ENCODE measurements around the gene DPF3. TPM values are rescaled to one million over a fixed set of nuclear protein-coding genes. Genes with fewer than 3 reads are reported as not detected.
A peak's percentile ranks its signal among the peaks of the same experiment; 100 is the strongest.

The DPF3 gene
- total RNA-seq, 3 donors from 2014 or later (not counting 1 experiment from before 2014, with no cell fraction given): 1.4 to 1.8 (median 1.4) TPM

DNA sequence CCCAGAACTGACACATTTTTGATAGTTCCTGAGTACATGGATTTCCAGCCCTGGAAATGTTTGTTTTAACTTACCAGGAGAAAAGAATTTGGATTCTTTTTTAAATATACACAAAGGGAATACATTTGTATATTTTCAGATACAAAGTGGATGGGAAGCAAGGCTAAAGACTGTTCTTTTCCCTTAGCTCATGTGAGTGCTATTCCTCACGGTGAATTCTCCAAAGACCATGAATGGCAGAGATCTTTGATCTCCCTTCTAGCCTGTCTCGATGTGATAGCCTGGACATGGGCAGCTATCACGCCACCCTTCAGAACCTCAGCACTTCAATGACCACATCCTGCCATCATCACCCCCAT lies 91.3 kb downstream of the DPF3 start:
- Histone ChIP-seq H3K27me3 (ENCODE audit: control insufficient read depth, insufficient read depth, low read length) (no peaks in the 10 kb centered on the region), H3K27ac (ENCODE audit: low read length) (no peak overlapping the region), H3K36me3 (ENCODE audit: control insufficient read depth, insufficient read depth, low read length) (no peaks in the 10 kb centered on the region), H3K4me1 (ENCODE audit: control insufficient read depth, insufficient read depth, low read length) (peaks cover 18% of the 10 kb centered on the region), H3K9me3 (ENCODE audit: control insufficient read depth, insufficient read depth, low read length) (no peaks in the 10 kb centered on the region), H3K4me3 (ENCODE audit: low read length) (no peak overlapping the region)
- Mint-ChIP-seq H3K36me3 (no peaks in the 10 kb centered on the region), H3K27me3 (ENCODE audit: low read depth in 2 of 2) (peaks cover 13 to 14% of the 10 kb centered on the region in 2 donors), H3K27ac (no peak overlapping the region), H3K4me1 (peaks cover 15 to 17% of the 10 kb centered on the region in 2 donors), H3K9me3 (no peaks in the 10 kb centered on the region), H3K4me3 (no peak overlapping the region)
- DNase-seq: no peak
- no peak for TF ChIP-seq CTCF (IDR thresholded peaks at IDR 0.05)
- intact Hi-C loops (cut with micrococcal nuclease): no loop called here
- ATAC-seq: no peak
- 71% methylated on average over 3 of the region's 3 CpGs for WGBS (ENCODE audit: insufficient coverage)

GRCh38 chr14:72801836-72802587 lies 91.9 kb downstream of the DPF3 start:
- no peak overlapping the region for H3K4me3 ChIP-seq (ENCODE audit: low read length)
- WGBS (ENCODE audit: insufficient coverage): 85% methylated on average over 5 of the region's 5 CpGs
- no peak for DNase-seq
- H3K27ac ChIP-seq (ENCODE audit: low read length): no peak overlapping the region
- ATAC-seq: no peak
- no peaks in the 10 kb centered on the region for H3K36me3 ChIP-seq (ENCODE audit: control insufficient read depth, insufficient read depth, low read length)
- Mint-ChIP-seq H3K4me3 (no peak overlapping the region), H3K4me1 (peaks cover 15 to 17% of the 10 kb centered on the region in 2 donors), H3K27me3 (ENCODE audit: low read depth in 2 of 2) (peaks cover 13 to 14% of the 10 kb centered on the region in 2 donors), H3K9me3 (no peaks in the 10 kb centered on the region), H3K27ac (peak overlapping the region in 1 of 2 donors; percentile 56), H3K36me3 (no peaks in the 10 kb centered on the region)
- intact Hi-C loops (cut with micrococcal nuclease): no loop called here
- H3K9me3 ChIP-seq (ENCODE audit: control insufficient read depth, insufficient read depth, low read length): no peaks in the 10 kb centered on the region
- no peak for TF ChIP-seq CTCF (IDR thresholded peaks at IDR 0.05)
- no peaks in the 10 kb centered on the region for H3K27me3 ChIP-seq (ENCODE audit: control insufficient read depth, insufficient read depth, low read length)
- peaks cover 18% of the 10 kb centered on the region for H3K4me1 ChIP-seq (ENCODE audit: control insufficient read depth, insufficient read depth, low read length)

DNA sequence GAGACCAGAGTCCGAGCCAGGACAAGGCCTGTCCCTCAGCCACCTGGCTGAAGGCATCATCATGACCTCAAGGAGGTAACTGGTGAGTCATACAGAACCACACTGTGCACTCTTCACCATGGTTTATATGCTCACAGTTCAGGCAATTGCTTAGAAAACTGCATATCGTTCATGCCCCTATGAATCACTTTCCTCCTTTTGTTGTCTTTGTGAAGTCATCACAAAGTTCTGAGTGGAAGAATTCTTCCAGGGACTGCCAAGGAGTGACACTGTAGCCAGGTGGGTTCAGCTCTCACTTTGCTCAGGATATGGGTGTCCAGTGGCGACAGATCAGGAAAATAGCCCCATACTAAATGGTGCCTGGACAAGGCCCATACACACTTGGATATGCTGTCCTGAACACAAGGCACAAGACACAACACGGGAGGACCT lies 92.5 kb downstream of the DPF3 start:
- no peak overlapping the region for H3K4me3 Mint-ChIP-seq
- no peaks in the 10 kb centered on the region for H3K36me3 ChIP-seq (ENCODE audit: control insufficient read depth, insufficient read depth, low read length)
- ATAC-seq: peak; percentile 61 to 84 (median 64)
- no peaks in the 10 kb centered on the region for H3K9me3 Mint-ChIP-seq
- TF ChIP-seq CTCF (IDR thresholded peaks at IDR 0.05): no peak
- peaks cover 18% of the 10 kb centered on the region for H3K4me1 ChIP-seq (ENCODE audit: control insufficient read depth, insufficient read depth, low read length)
- 81% methylated on average over 4 of the region's 4 CpGs for WGBS (ENCODE audit: insufficient coverage)
- H3K27ac Mint-ChIP-seq: peak overlapping the region in 1 of 2 donors; percentile 56
- H3K27me3 Mint-ChIP-seq (ENCODE audit: low read depth in 2 of 2): peaks cover 13 to 14% of the 10 kb centered on the region in 2 donors
- DNase-seq: no peak
- H3K9me3 ChIP-seq (ENCODE audit: control insufficient read depth, insufficient read depth, low read length): no peaks in the 10 kb centered on the region
- intact Hi-C loops (cut with micrococcal nuclease): no loop called here
- H3K36me3 Mint-ChIP-seq: no peaks in the 10 kb centered on the region
- H3K4me3 ChIP-seq (ENCODE audit: low read length): no peak overlapping the region
- H3K27ac ChIP-seq (ENCODE audit: low read length): no peak overlapping the region
- H3K27me3 ChIP-seq (ENCODE audit: control insufficient read depth, insufficient read depth, low read length): no peaks in the 10 kb centered on the region
- peaks cover 15 to 17% of the 10 kb centered on the region in 2 donors for H3K4me1 Mint-ChIP-seq
